Activated CD4-positive, alpha-beta T cell treated with anti-CD3 and anti-CD28 coated beads, Interleukin-2, Interleukin-4, amounts not matched to agents 100 ng/mL and 50 ng/mL, durations not matched to agents 16 hours and 8 hours (primary cell): ENCODE results near the gene PRKCE.

ENCODE experiments used
- DNase-seq: peaks from one replicate; pipeline ENCODE4 v3.0.0-alpha.2; 2020; ENCODE audit warnings: low spot score

Gene PRKCE

GRCh38 chr2:45651415-45652089, at the start of gene PRKCE:
Gene PRKCE, plus strand, starts transcription at chr2:45651675.
- peak; percentile 44 for DNase-seq

- no peak for DNase-seq
These were observed 48.9 kb upstream of the PRKCE start for GRCh38 chr2:45602624-45603023.

- DNase-seq: no peak
These were observed 46.4 kb upstream of the PRKCE start for GRCh38 chr2:45605116-45605515.

GRCh38 chr2:45606796-45607195, 44.7 kb upstream of the PRKCE start:
- DNase-seq: no peak

GRCh38 chr2:45607701-45608100, 43.8 kb upstream of the PRKCE start:
- no peak for DNase-seq

- DNase-seq: peak; percentile 40
These were observed 41.0 kb upstream of the PRKCE start for GRCh38 chr2:45610281-45611019.

- DNase-seq: peak; percentile 96
These were observed 40.2 kb upstream of the PRKCE start, which contains the start of gene SRBD1 for GRCh38 chr2:45611020-45611859. Gene SRBD1, minus strand, starts transcription at chr2:45611267. Its CDS starts 5,826 bp downstream, at chr2:45605441.

- no peak for DNase-seq
These were observed 39.2 kb upstream of the PRKCE start for GRCh38 chr2:45612285-45612684.

- no peak for DNase-seq
These were observed 38.7 kb upstream of the PRKCE start for GRCh38 chr2:45612731-45613130.

- no peak for DNase-seq
These were observed 37.1 kb upstream of the PRKCE start for GRCh38 chr2:45614330-45614729.

- no peak for DNase-seq
These were observed 36.5 kb upstream of the PRKCE start for GRCh38 chr2:45614871-45615415.

- no peak for DNase-seq
These were observed 34.6 kb upstream of the PRKCE start for GRCh38 chr2:45616658-45617411.

GRCh38 chr2:45617496-45617895, 34.0 kb upstream of the PRKCE start:
- DNase-seq: no peak

GRCh38 chr2:45622336-45623075, 29.0 kb upstream of the PRKCE start:
- DNase-seq: peak; percentile 45

- DNase-seq: no peak
These were observed 28.4 kb upstream of the PRKCE start for GRCh38 chr2:45623098-45623497.

GRCh38 chr2:45625824-45626223, 25.7 kb upstream of the PRKCE start:
- no peak for DNase-seq

- DNase-seq: no peak
These were observed 24.9 kb upstream of the PRKCE start for GRCh38 chr2:45626387-45627221.

- no peak for DNase-seq
These were observed 23.6 kb upstream of the PRKCE start for GRCh38 chr2:45627911-45628310.

GRCh38 chr2:45629971-45630370, 21.5 kb upstream of the PRKCE start:
- DNase-seq: no peak

GRCh38 chr2:45631319-45631718, 20.2 kb upstream of the PRKCE start:
- DNase-seq: no peak
